GM19025 (cell line): Measurements from ENCODE around the gene PBXIP1.

Experiments
- ATAC-seq: cut with Tn5 transposase; IDR thresholded peaks from one replicate; pipeline ENCODE4 v1.9.1; 2021; ENCODE audit warnings: mild to moderate bottlenecking, low read depth, moderate library complexity; ENCODE audit not compliant: unreplicated experiment

PBXIP1 gene

GRCh38 chr1:154958681-154959425, 3.0 kb upstream of the PBXIP1 start:
- no peak for ATAC-seq

- ATAC-seq: no peak
These were observed 2.1 kb upstream of the PBXIP1 start for GRCh38 chr1:154958036-154958435.

GRCh38 chr1:154957091-154957657, 1.3 kb upstream of the PBXIP1 start:
- no peak for ATAC-seq

GRCh38 chr1:154956544-154956941, 644 bp upstream of the PBXIP1 start:
- no peak for ATAC-seq

- ATAC-seq: peak; percentile 54
These were observed 721 bp downstream of the PBXIP1 start for GRCh38 chr1:154955039-154955717.

GRCh38 chr1:154954541-154954940, 1.4 kb downstream of the PBXIP1 start:
- ATAC-seq: no peak

- ATAC-seq: no peak
These were observed 2.3 kb downstream of the PBXIP1 start for GRCh38 chr1:154953611-154954038.

GRCh38 chr1:154952664-154953063, 3.2 kb downstream of the PBXIP1 start:
- no peak for ATAC-seq

GRCh38 chr1:154951901-154952657, 3.8 kb downstream of the PBXIP1 start:
- no peak for ATAC-seq

GRCh38 chr1:154948079-154948478, 7.8 kb downstream of the PBXIP1 start:
- ATAC-seq: no peak

GRCh38 chr1:154945962-154946850, 9.7 kb downstream of the PBXIP1 start:
- no peak for ATAC-seq

GRCh38 chr1:154945160-154945961, 10.5 kb downstream of the PBXIP1 start:
- no peak for ATAC-seq

GRCh38 chr1:154944401-154945159, 11.3 kb downstream of the PBXIP1 start:
- no peak for ATAC-seq

- ATAC-seq: no peak
These were observed 12.1 kb downstream of the PBXIP1 start for GRCh38 chr1:154943649-154944400.

- no peak for ATAC-seq
These were observed 14.4 kb downstream of the PBXIP1 start for GRCh38 chr1:154941333-154942013.

GRCh38 chr1:154940651-154941194, 15.2 kb downstream of the PBXIP1 start:
- no peak for ATAC-seq

- ATAC-seq: no peak
These were observed 15.7 kb downstream of the PBXIP1 start for GRCh38 chr1:154940213-154940560.
